ENCODE measurements around the gene NUDT8.

Gene NUDT8

GRCh38 chr11:67593565-67593905 is 36.2 kb downstream of the NUDT8 start:
- TF ChIP-seq GATA1 (IDR thresholded peaks at IDR 0.05; ENCODE audit: low read depth, low read length) (no peak), POLR2A (IDR thresholded peaks at IDR 0.05; ENCODE audit: low read length) (no peak)

DNA sequence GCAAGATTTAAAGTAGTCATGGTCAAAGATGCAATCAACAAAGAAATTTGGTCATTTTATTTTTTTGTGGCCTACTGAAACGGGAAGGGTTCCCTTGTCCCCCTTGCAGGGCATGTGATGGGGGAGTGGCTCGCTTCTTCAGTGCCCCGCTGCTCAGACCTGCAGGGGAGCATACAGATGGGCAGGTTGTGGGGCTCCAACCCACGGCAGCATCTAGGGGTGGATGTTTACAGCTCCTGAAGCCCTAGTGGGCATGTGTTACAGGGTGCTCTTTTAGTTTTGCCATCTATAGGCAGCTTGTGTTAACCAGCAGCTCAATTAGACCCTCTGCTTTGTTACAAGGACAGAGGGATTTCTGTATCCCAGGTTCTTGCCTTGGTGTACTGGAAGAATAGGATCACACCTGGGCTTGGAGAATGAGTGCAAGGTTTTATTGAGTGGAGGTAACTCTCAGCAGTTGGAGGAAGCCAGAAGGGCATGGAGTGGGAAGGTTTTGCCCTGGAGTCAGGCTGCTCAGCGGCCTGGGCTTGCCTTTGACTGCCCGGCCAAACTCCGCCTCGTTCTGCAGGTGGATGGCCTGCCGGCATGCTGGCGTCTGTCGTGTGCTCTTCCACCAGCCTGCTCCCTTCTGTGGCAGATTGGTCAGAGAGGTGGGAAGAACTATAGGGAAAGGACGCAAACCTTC is 36.7 kb downstream of the NUDT8 start:
- DNase-seq: no peak
- TF ChIP-seq POLR2A (IDR thresholded peaks at IDR 0.05; ENCODE audit: low read length) (no peak), GATA1 (IDR thresholded peaks at IDR 0.05; ENCODE audit: low read depth, low read length) (no peak)

More at GRCh38 chr11:67593565-67593905, 36.2 kb downstream of the NUDT8 start:
- DNase-seq: no peak

- DNase-seq: peak in 1 of 2 experiments; percentile 32
Observed at GRCh38 chr11:67588899-67589415, 40.8 kb downstream of the NUDT8 start.

DNA sequence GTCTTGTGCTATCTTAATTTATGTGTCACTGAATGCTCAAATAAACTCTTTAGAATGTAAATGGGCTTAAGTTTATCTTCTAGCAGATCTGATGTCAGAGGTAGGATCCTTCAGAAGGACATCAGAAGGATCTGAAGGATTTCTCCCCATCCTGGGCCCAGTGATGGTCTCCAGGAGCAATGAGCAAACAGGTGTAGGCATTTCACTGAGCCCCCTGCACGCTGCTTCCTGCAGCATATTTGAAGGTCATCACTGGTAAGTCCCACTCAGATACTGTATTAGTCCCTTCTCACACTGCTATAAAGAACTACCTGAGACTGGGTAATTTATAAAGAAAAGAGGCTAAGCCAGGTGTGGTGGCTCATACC is 41.6 kb downstream of the NUDT8 start:
- TF ChIP-seq GATA1 (IDR thresholded peaks at IDR 0.05; ENCODE audit: low read depth, low read length) (no peak), POLR2A (IDR thresholded peaks at IDR 0.05; ENCODE audit: low read length) (no peak)
- no peak for DNase-seq

GRCh38 chr11:67586568-67587250 is 43.0 kb downstream of the NUDT8 start:
- no peak for TF ChIP-seq GATA1 (IDR thresholded peaks at IDR 0.05; ENCODE audit: low read depth, low read length)
- TF ChIP-seq POLR2A (IDR thresholded peaks at IDR 0.05; ENCODE audit: low read length): no peak
- no peak for DNase-seq

GRCh38 chr11:67585911-67586310 is 43.8 kb downstream of the NUDT8 start:
- TF ChIP-seq GATA1 (IDR thresholded peaks at IDR 0.05; ENCODE audit: low read depth, low read length): no peak
- DNase-seq: no peak

DNA sequence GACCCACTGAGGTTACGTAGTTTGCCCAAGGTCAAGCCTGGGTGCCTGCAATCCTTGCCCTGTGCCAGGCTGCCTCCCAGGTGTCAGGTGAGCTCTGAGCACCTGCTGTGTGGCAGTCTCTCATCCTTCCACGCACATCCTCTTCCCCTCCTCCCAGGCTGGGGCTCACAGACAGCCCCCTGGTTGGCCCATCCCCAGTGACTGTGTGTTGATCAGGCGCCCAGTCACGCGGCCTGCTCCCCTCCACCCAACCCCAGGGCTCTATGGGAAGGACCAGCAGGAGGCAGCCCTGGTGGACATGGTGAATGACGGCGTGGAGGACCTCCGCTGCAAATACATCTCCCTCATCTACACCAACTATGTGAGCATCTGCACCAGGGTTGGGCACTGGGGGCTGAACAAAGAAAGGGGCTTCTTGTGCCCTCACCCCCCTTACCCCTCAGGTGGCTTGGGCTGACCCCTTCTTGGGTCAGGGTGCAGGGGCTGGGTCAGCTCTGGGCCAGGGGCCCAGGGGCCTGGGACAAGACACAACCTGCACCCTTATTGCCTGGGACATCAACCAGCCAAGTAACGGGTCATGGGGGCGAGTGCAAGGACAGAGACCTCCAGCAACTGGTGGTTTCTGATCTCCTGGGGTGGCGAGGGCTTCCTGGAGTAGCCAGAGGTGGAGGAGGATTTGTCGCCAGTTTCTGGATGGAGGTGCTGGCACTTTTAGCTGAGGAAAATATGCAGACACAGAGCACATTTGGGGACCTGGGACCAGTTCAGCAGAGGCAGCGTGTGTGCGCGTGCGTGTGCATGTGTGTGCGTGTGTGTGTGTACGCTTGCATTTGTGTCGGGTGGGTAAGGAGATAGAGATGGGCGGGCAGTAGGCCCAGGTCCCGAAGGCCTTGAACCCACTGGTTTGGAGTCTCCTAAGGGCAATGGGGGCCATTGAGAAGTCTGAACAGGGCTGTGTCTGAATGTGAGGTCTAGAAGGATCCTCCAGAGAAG is 44.6 kb downstream of the NUDT8 start:
- no peak for TF ChIP-seq GATA1 (IDR thresholded peaks at IDR 0.05; ENCODE audit: low read depth, low read length)
- no peak for TF ChIP-seq POLR2A (IDR thresholded peaks at IDR 0.05; ENCODE audit: low read length)
- DNase-seq: peak in 1 of 2 experiments; percentile 32

- TF ChIP-seq GATA1 (IDR thresholded peaks at IDR 0.05; ENCODE audit: low read depth, low read length) (no peak), POLR2A (IDR thresholded peaks at IDR 0.05; ENCODE audit: low read length) (no peak)
- peak; percentile 71 to 74 for DNase-seq
Observed at GRCh38 chr11:67584205-67584880, 45.4 kb downstream of the NUDT8 start.

DNA sequence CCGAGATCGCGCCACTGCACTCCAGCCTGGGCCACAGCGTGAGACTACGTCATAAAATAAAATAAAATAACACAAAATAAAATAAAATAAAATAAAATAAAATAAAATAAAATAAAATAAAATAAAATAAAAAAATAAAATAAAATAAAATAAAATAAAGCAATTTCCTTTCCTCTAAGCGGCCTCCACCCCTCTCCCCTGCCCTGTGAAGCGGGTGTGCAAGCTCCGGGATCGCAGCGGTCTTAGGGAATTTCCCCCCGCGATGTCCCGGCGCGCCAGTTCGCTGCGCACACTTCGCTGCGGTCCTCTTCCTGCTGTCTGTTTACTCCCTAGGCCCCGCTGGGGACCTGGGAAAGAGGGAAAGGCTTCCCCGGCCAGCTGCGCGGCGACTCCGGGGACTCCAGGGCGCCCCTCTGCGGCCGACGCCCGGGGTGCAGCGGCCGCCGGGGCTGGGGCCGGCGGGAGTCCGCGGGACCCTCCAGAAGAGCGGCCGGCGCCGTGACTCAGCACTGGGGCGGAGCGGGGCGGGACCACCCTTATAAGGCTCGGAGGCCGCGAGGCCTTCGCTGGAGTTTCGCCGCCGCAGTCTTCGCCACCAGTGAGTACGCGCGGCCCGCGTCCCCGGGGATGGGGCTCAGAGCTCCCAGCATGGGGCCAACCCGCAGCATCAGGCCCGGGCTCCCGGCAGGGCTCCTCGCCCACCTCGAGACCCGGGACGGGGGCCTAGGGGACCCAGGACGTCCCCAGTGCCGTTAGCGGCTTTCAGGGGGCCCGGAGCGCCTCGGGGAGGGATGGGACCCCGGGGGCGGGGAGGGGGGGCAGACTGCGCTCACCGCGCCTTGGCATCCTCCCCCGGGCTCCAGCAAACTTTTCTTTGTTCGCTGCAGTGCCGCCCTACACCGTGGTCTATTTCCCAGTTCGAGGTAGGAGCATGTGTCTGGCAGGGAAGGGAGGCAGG is 46.2 kb downstream of the NUDT8 start, which contains the start of gene GSTP1:
Gene GSTP1, plus strand, starts transcription at position 566 of the 958 bp plus-strand sequence. Its CDS starts 32 bp downstream, at position 598.
- peak; percentile 32 for TF ChIP-seq POLR2A (IDR thresholded peaks at IDR 0.05; ENCODE audit: low read length)
- no peak for TF ChIP-seq GATA1 (IDR thresholded peaks at IDR 0.05; ENCODE audit: low read depth, low read length)
- DNase-seq: peak; percentile 94 to 96

DNA sequence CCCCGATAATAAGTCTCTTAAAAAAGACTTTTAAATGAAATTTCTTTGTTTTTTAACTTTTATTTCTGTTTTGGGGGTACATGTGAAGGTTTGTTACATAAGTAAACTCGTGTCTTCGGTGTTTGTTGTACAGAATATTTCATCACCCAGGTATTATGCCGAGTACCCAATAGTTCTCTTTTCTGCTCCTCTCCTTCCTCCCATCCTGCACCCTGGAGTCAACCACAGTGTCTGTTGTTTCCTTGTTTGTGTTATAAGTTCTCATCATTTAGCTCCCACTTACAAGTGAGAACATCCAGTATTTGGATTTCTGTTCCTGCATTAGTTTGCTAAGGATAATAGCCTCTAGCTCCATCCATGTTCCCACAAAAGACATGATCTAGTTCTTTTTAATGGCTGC is 47.7 kb downstream of the NUDT8 start:
- TF ChIP-seq POLR2A (IDR thresholded peaks at IDR 0.05; ENCODE audit: low read length): no peak
- no peak for TF ChIP-seq GATA1 (IDR thresholded peaks at IDR 0.05; ENCODE audit: low read depth, low read length)
- DNase-seq: no peak

DNA sequence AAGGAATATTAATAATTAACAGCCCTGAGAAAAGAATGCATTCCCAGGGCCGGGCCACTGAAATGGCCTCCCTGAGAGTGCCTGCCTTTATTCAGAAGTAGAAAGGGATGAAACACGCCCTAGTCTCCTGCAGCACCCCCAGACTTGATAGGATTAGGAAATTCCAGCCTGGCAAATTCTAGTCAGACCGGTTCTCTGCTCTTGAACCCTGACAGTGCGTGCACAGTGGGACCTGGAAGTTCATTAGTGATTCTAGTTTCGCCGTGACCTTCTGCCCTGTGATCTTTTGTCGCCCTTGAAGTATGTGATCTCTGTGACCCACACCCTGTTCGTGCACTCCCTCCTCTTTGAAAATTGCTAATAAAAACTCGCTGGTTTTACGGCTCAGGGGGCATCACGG is 48.3 kb downstream of the NUDT8 start:
- DNase-seq: no peak
- TF ChIP-seq GATA1 (IDR thresholded peaks at IDR 0.05; ENCODE audit: low read depth, low read length) (no peak), POLR2A (IDR thresholded peaks at IDR 0.05; ENCODE audit: low read length) (no peak)

DNA sequence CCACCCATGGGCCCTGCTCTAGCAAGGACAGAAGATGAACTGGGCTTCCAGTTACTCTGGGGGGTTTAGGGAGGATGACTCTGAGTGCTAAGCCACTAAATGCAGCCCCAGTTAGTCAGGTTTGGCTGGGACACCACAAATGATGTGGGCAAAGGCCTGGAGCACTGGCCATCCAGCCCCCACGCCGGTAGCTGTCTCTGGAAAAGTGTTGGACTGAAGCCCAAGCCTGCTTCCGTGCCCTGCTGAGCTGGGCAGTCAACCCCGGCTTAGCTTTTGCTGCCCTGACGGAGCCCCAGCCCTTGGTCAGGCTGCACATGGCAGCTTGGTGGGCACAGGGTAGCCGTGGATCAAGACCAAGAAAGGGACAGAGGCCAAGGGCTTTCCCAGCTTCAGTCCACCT is 51.8 kb downstream of the NUDT8 start:
- no peak for DNase-seq
- TF ChIP-seq POLR2A (IDR thresholded peaks at IDR 0.05; ENCODE audit: low read length): no peak

All from erythroblast (primary cell).